ENCODE measurements around the gene HOXA10.

HOXA10 gene

DNA sequence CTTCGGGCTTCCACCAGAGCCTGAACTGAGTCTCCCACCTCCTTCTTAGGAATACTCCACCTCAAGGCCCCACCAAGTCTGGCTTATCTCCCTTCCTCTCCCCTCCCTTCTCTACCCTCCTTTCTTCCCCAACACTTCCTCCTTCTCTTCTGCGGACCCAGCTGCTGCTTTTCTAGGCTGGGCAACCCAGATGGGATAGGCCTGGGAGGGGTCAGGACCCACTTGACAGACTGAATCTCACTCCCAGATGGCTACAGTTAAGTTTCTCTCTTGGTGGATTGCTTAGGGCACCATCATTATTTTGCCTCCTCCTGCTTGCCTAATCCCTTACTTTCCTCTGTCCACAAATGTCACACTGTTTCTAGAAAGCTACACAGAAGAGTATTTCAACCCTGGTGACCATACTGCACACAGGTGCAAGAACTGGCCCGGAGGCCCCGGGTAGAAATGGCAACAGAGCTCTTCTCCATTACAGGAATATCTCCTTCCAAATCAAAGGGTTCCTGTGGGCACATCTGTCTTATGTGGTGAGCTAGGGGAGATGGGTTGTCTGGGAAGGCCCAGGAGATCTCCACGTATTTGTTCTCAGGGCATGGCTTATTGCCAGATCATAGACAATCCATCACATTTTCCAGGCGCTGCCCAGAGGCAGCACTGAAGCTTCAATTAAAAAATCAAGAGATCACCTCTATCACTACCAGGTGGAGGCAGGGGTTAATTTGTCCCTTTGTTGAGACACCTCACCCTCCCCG, 16.1 kb upstream of the HOXA10 start:
- DNase-seq, result no peak

GRCh38 chr7:27189295-27189996, 15.3 kb upstream of the HOXA10 start:
- DNase-seq, result no peak

DNA sequence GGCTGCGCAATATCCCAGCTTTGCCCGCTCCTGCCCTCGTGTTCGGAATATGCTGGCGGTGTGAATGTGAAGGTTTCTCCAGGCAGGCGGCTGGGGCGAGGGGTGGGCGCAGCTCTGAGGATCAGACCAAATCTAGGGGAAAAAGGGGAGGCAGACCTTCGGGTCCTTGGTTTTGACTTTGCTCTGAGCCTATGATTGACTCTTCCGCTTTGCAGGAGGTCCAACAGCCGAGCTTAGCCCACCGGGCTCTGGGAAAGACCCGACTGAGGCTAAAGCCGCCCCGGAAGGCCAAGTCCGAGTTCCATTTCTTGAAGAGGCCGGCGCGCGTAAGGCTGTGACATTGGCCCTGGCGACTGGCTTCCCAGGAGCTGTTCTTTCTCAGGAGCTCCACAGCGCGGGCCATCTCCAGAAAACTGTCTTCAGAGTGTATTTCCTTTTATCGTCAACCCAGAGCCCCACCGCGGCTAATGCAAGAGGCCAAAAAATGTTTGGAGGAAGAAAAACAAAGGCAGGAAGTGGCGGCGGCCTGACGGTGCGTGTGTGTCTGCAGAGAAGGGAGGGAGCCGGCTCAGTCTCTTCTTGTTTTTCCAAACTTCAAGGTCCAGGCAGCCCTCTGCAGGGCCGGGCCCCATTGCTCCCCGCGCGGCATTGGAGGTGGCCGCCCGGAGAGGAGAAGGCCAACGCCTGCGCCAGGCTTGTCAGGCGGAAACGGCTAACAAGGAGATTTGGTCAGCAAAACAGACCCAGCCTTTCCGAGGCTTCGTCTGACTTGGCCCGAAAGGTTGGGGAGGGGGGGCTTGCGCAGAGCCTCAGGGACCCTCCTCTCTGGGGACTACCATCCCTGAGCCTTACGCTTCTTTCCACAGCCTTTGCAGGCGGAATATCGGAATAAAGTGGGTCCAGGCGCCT, 14.5 kb upstream of the HOXA10 start:
- DNase-seq, result no peak

GRCh38 chr7:27187475-27188385, 13.6 kb upstream of the HOXA10 start:
- DNase-seq, result no peak

- DNase-seq, result no peak
Observed at GRCh38 chr7:27186668-27187474, 12.8 kb upstream of the HOXA10 start.

DNA sequence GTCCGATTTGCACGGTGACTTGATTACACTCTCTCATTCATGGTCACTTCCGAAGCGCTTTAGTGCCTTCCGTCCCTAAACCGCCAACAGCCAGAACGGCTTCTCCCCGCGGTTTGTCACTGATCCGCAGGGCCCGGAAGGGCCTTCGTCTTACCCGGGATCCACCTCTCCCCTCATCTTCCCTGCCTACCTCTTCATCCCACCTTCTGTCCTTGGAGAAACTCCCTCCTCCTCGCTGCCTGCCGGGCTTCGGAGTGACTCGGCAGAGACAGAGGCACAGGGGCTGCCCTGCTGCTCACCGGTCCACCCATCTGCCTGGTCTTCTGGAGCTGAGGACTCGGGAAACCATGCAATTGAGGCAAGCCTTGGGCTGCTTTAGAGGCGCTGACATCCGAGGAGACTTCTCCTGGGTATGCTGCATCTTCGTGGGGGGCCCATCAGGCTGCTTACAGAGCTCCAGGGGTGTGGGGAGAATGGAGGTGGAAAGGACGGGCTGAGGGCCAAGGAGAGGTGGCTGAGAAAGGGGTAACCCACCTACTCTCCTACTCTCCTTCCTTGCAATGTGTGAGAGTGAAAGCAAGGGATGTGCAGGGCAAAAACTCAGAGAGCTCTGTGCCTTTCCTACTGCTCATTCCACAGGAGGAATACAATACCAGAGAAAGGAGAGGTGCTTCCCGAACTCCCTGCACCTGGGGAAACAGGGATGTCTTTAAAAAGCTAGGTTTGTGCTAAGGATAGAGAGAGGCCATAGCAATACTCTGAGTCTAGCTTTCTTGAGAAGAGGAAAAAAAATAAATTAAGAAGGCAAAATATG, 11.9 kb upstream of the HOXA10 start:
- no peak for DNase-seq

- DNase-seq, result no peak
Observed at GRCh38 chr7:27185013-27185853, 11.1 kb upstream of the HOXA10 start, which contains the start of gene HOXA11. Gene HOXA11, minus strand, starts transcription at chr7:27185232. Its CDS starts 88 bp downstream, at chr7:27185144.

DNA sequence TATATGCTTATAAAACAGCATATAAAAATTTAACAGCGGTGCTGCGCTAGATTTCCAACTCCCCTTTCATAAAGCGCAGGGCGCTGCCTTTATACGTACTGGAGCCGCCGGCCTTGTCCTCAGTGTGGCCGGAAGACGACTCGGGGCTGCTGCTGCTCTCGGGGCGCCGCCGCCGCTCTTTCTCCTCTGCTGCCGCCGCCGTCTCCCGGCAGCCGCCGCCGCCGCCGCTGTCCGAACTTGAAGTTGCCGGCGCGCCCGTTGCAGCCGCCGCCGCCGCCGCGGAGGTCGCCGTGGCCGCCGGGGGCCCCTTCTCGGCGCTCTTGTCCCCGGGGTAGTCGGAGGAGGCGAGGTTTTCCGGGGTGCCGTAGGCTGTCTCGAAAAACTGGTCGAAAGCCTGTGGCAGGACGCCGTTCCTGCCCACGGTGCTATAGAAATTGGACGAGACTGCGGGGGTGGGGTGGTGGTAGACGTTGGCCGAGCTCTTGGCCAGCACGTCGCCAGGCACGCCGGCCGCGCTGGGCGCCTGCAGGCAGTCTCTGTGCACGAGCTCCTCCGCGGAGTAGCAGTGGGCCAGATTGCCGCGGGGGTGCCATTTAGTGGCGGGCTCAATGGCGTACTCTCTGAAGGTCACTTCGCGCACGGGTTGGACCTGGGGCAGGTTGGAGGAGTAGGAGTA, 10.4 kb upstream of the HOXA10 start:
- DNase-seq, result no peak

- no peak for DNase-seq
Observed at GRCh38 chr7:27183682-27184336, 9.7 kb upstream of the HOXA10 start.

DNA sequence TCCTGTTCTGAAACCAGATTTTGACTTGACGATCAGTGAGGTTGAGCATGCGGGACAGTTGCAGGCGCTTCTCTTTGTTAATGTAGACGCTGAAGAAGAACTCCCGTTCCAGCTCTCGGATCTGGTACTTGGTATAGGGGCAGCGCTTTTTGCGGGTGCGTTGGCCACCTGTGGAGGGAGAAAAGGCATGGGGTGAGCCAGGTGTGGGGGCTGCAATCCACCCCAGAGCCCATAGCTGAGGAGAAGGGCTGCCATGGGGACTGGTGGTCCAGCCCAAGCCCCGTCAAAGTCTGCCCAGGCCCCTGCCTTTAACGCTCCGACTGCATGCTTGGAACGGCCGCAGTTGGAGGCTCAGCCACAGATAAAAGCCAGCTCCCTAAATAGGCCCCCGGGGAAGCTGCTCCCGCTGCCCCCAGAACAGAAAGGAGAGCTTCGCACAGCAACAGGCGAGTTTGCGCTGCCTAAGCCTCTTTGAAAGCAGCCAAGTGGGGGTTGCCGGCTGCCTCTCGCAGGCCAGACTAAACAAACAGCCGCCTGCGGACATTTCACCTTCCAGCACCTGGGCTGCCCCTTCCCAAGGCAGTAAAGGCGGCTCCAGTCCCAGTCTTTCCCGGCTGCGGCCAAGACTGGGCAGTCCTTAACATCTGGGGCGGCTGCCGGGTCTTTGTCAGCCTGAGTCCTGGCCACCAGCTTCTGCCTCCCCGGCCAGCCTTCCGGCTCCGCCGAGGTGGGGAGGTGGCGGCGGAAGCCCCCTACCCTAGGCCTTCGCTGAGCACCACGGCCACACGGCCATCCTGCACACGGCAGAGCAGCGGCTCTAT, 9.0 kb upstream of the HOXA10 start:
- DNase-seq, result peak; percentile 3

GRCh38 chr7:27182285-27182841, 8.2 kb upstream of the HOXA10 start:
- no peak for DNase-seq

DNA sequence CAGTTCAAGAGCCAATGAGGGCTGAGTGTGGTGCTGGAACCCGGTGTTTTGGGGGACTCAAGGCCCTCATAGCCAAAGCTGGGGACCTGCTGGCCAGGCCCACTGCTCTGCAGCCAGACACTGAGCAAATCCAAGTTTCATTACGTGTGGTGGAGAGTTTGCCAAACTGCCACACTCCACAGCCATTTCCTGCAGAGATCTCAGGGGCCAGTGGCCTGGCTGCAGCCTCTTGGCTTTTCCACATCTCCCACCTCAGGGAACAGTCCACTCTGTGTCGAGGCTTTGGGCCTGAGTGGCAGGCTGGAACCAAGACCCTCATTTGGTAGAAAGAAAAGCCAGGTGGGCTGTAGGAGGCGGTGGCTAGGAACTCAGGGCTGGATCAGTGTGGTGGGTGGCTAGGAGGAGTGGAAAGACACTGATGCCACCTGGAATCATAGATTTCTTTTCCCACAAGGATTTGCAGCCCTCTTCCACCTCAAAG, 7.7 kb upstream of the HOXA10 start:
- DNase-seq, result no peak

- DNase-seq, result no peak
Observed at GRCh38 chr7:27180431-27181420, 6.6 kb upstream of the HOXA10 start.

DNA sequence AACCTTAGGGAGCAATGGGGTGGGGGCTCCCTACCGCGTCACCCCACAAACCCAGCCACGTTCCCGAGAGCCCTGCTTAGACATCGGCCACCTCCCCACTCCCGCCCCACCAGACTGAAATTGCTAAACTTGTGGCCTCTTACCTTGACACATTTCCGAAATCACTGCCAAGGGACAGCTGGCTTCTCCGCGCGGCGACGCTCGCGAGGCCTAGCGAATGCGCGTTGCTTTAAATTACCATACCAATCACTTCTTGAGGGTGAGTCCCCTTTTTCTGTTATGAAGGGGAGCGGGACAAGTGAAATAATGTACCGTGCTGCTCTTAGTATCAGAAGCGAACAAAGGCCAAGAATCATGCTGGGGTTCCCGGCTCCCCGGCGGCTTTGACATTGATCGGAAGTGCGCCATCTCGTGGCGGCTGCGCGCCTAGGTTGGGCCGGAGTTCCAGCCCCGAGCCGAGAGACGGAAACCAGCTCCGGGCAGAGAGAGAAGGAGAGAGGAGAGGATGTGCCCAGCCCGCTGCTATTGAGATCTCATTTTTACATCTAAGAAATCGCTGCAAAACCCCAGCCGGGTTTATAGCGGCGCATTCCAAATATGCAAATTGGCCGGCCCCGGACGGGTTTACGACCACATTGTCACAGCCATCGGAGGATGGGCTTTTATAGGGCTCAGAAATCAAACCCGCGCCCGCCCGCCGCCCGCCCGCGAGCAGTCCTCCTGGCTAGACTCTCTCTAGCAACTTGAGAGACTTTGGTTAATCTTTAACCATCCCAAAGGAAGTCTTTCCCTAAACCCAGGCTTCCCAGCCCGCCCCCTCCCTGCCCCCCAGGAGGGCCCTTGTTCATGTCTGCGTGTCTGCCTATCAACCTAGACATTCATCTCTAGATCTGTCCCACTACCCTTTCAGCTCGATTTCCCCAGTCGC, 5.6 kb upstream of the HOXA10 start:
- DNase-seq, result peak; percentile 76
